SU-DHL-6 (cell line): ENCODE data around the gene LSM2.
"Not testable (repeated sequence)": the region's sequence is repeated elsewhere in the genome, so short reads cannot be mapped to it uniquely, and the experiment has no call there.

Source experiments
- H2AFZ ChIP-seq: fragments of 200-600 bp; sonication (generic); 2 replicates; pipeline ENCODE4 v1.6.1; 2014; ENCODE audit warnings: low read depth, mild to moderate bottlenecking, moderate library complexity, mixed read lengths, antibody characterized with exemption, low read length; ENCODE audit not compliant: severe bottlenecking
- H3F3A ChIP-seq: fragments of 200-600 bp; shearing (Covaris generic); 2 replicates; pipeline ENCODE4 v1.6.0; 2016; ENCODE audit warnings: antibody characterized with exemption, mild to moderate bottlenecking; ENCODE audit not compliant: insufficient read depth
- H3K27ac ChIP-seq: fragments of 200-600 bp; sonication (generic); 2 replicates; pipeline ENCODE4 v1.5.1; 2016; ENCODE audit warnings: low read depth, mild to moderate bottlenecking, low read length, moderate library complexity, mixed read lengths
- H3K27me3 ChIP-seq: fragments of 200-600 bp; sonication (generic), shearing (Covaris generic); 2 replicates; pipeline ENCODE4 v1.6.0; 2014; ENCODE audit warnings: mild to moderate bottlenecking, low read length
- H3K36me3 ChIP-seq: fragments of 200-600 bp; sonication (generic); 2 replicates; pipeline ENCODE4 v1.6.1; 2014; ENCODE audit warnings: mild to moderate bottlenecking, low read length, mixed read lengths
- H3K4me2 ChIP-seq: fragments of 300-600, 200-600 bp; shearing (Covaris generic), sonication (generic); 2 replicates; pipeline ENCODE4 v1.6.0; 2014; ENCODE audit warnings: low read length, low read depth, mild to moderate bottlenecking; ENCODE audit not compliant: poor library complexity, severe bottlenecking
- H3K4me3 ChIP-seq: fragments of 200-600 bp; sonication (generic); 2 replicates; pipeline ENCODE4 v1.5.1; 2014; ENCODE audit warnings: antibody characterized with exemption, low read length, mild to moderate bottlenecking, mixed read lengths; ENCODE audit not compliant: insufficient read depth, poor library complexity, severe bottlenecking
- H3K79me2 ChIP-seq: fragments of 200-600 bp; sonication (generic); 2 replicates; pipeline ENCODE4 v1.6.1; 2014; ENCODE audit warnings: mild to moderate bottlenecking, low read length, moderate library complexity; ENCODE audit not compliant: insufficient read depth
- H3K9ac ChIP-seq: fragments of 200-600 bp; sonication (generic); 2 replicates; pipeline ENCODE4 v1.7.0; 2014; ENCODE audit warnings: mild to moderate bottlenecking, low read length
- H3K9me2 ChIP-seq: fragments of 200-600 bp; sonication (generic); replicated peaks from 2 replicates; pipeline ENCODE4 v1.6.1; 2014; ENCODE audit warnings: low read length; ENCODE audit not compliant: insufficient read depth
- H3K9me3 ChIP-seq: fragments of 200-600 bp; sonication (generic); 2 replicates; pipeline ENCODE4 v1.6.1; 2014; ENCODE audit warnings: low read length, mixed read lengths; ENCODE audit not compliant: insufficient read depth
- H4K20me1 ChIP-seq: fragments of 200-600 bp; sonication (generic); 2 replicates; pipeline ENCODE4 v1.6.1; 2014; ENCODE audit warnings: low read depth, mild to moderate bottlenecking, antibody characterized with exemption, low read length, moderate library complexity, mixed read lengths
- EZH2phosphoT487 ChIP-seq: fragments of 200-600 bp; sonication (generic), shearing (Covaris generic); conservative IDR thresholded peaks from 2 replicates; pipeline ENCODE4 v1.6.1; 2018; ENCODE audit warnings: mild to moderate bottlenecking, antibody characterized with exemption, low read length, moderate library complexity, mixed read lengths
- TF ChIP-seq, protein P1 (sequence below): fragments of 200-600 bp; sonication (generic); IDR thresholded peaks from one replicate; pipeline ENCODE4 v1.5.1; 2017; ENCODE audit warnings: antibody characterized with exemption, mild to moderate bottlenecking, low read length, moderate library complexity; ENCODE audit not compliant: insufficient read depth, poor library complexity, severe bottlenecking

Gene LSM2

DNA sequence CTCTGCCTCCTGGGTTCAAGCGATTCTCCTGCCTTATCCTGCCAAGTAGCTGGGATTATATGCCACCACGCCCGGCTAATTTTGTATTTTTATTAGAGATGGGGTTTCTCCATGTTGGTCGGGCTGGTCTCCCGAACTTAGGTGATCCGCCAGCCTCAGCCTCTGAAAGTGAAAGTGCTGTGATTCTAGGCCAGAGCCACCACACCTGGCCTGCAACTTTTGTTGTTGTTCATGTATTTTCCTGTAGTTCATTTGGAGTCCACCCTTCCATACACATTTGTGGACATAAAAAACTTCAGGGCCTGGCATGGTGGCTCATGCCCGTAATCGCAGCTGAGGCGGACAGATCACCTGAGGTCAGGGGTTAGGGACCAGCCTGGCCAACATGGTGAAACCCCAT lies 35.3 kb upstream of the LSM2 start:
- Histone ChIP-seq H3K27me3 (no peaks in the 10 kb centered on the region), H3K4me3 (no peak overlapping the region), H3K36me3 (peaks cover 33% of the 10 kb centered on the region), H2AFZ (no peak overlapping the region), H3K9ac (no peak overlapping the region), H3K4me2 (no peak overlapping the region), H3F3A (peaks cover 76% of the 10 kb centered on the region), H3K9me2 (no peaks in the 10 kb centered on the region), H3K9me3 (no peaks in the 10 kb centered on the region), H3K27ac (no peak overlapping the region), H3K79me2 (peaks cover 15% of the 10 kb centered on the region), H4K20me1 (peaks cover 16% of the 10 kb centered on the region)
- TF ChIP-seq, protein P1, sequence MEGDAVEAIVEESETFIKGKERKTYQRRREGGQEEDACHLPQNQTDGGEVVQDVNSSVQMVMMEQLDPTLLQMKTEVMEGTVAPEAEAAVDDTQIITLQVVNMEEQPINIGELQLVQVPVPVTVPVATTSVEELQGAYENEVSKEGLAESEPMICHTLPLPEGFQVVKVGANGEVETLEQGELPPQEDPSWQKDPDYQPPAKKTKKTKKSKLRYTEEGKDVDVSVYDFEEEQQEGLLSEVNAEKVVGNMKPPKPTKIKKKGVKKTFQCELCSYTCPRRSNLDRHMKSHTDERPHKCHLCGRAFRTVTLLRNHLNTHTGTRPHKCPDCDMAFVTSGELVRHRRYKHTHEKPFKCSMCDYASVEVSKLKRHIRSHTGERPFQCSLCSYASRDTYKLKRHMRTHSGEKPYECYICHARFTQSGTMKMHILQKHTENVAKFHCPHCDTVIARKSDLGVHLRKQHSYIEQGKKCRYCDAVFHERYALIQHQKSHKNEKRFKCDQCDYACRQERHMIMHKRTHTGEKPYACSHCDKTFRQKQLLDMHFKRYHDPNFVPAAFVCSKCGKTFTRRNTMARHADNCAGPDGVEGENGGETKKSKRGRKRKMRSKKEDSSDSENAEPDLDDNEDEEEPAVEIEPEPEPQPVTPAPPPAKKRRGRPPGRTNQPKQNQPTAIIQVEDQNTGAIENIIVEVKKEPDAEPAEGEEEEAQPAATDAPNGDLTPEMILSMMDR: no peak

DNA sequence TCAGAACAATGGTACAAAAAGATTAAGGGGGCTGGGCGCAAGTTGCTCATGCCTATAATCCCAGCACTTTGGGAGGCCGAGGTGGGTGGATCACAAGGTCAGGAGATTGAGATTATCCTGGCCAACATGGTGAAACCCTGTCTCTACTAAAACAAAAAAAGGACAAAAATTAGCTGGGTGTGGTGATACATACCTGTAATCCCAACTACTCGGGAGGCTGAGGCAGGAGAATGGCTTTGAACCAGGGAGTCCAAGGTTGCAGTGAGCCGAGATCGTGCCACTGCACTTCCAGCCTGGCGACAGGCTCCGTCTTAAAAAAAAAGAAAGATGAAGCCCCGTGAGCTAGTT lies 33.0 kb upstream of the LSM2 start:
- not testable (repeated sequence) for H3K9me2 ChIP-seq, H3K9ac ChIP-seq, H3K4me3 ChIP-seq, H3K4me2 ChIP-seq, H3K27me3 ChIP-seq, H3K27ac ChIP-seq, H2AFZ ChIP-seq, H3K9me3 ChIP-seq
- Histone ChIP-seq H3K79me2 (peaks cover 38% of the 10 kb centered on the region), H3F3A (peaks cover 84% of the 10 kb centered on the region), H3K36me3 (peaks cover 52% of the 10 kb centered on the region), H4K20me1 (peaks cover 25% of the 10 kb centered on the region)

DNA sequence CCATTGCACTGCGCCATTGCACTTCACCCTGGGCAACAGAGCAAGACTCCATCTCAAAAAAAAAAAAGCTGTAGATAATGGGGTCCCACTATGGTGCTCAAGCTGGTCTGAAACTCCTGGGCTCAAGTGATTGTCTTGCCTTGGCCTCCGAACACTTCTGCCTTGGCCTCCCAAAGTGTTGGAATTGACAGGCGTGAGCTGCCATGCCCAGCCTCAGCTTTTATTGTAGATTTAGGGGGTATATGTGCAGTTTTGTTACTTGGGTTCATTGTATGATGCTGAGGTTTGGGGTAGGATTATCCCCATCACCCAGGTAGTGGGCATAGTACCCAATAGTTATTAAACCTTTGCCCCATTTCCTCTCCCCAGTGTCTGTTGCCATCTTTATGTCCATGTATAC lies 32.2 kb upstream of the LSM2 start:
- Histone ChIP-seq H4K20me1 (peaks cover 25% of the 10 kb centered on the region), H3F3A (peaks cover 91% of the 10 kb centered on the region), H3K27me3 (no peaks in the 10 kb centered on the region), H3K36me3 (peaks cover 52% of the 10 kb centered on the region), H3K9ac (no peak overlapping the region), H3K9me3 (no peaks in the 10 kb centered on the region), H3K9me2 (no peaks in the 10 kb centered on the region), H3K79me2 (peaks cover 46% of the 10 kb centered on the region), H3K27ac (no peak overlapping the region), H3K4me3 (no peak overlapping the region), H2AFZ (no peak overlapping the region), H3K4me2 (peak overlapping the region; percentile 14)
- no peak for TF ChIP-seq EZH2phosphoT487
- TF ChIP-seq, protein P1: no peak

DNA sequence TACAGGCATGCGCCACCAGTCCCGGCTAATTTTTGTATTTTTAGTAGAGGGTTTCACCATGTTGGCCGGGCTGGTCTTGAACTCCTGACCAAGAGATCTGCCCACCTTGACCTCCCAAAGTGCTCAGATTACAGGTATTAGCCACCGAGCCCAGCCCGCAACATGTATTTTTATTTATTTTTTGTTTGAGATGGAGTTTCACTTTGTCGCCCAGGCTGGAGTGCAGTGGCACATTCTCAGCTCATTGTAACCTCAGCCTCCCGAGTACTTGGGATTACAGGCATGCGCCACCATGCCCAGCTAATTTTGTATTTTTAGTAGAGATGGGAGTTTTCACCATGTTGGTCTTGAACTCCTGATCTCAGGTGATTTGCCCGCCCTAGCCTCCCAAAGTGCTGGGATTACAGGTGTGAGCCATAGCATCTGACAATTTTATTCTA lies 31.4 kb upstream of the LSM2 start:
- not testable (repeated sequence) for H2AFZ ChIP-seq, H3K27me3 ChIP-seq, H3K9me2 ChIP-seq, H3K9me3 ChIP-seq
- peak overlapping the region; percentile 96 for H3K9ac ChIP-seq
- peak overlapping the region; percentile 97 for H3K4me2 ChIP-seq
- H3K4me3 ChIP-seq: peak overlapping the region; percentile 92
- peak overlapping the region; percentile 90; the same call in 1 of the 2 replicates for H3K27ac ChIP-seq
- peaks cover 94% of the 10 kb centered on the region for H3F3A ChIP-seq
- H4K20me1 ChIP-seq: peaks cover 25% of the 10 kb centered on the region
- peaks cover 50% of the 10 kb centered on the region for H3K79me2 ChIP-seq
- H3K36me3 ChIP-seq: peaks cover 52% of the 10 kb centered on the region
